SK-N-SH treated with all-trans-retinoic acid at 6 μM for 48 hours (cell line): ENCODE data around the gene PLD5.
"Not testable (repeated sequence)": the region's sequence is repeated elsewhere in the genome, so short reads cannot be mapped to it uniquely, and the experiment has no call there.

ENCODE experiments used
- ATAC-seq: fragments of 200-7000 bp; cut with Tn5 transposase; 3 replicates; pipeline ENCODE4 v1.9.1; 2020; ENCODE audit warnings: mild to moderate bottlenecking, moderate library complexity
- ARNTL ChIP-seq: fragments of 450-650 bp; formaldehyde crosslinking; IDR thresholded peaks from 2 replicates; pipeline ENCODE4 v1.5.0; 2020; ENCODE audit warnings: low read depth, mild to moderate bottlenecking, moderate library complexity, borderline replicate concordance
- BACH2 ChIP-seq: fragments of 250-450 bp; sonication (Bioruptor Pico); IDR thresholded peaks from 2 replicates; pipeline ENCODE4 v1.9.0; 2021; ENCODE audit warnings: mild to moderate bottlenecking, borderline replicate concordance
- CREB5 ChIP-seq: fragments of 250-450 bp; sonication (Bioruptor Pico); IDR thresholded peaks from 2 replicates; pipeline ENCODE4 v1.5.1; 2020; ENCODE audit warnings: low read depth, mild to moderate bottlenecking, moderate library complexity
- CSDC2 ChIP-seq: fragments of 250-450 bp; sonication (Bioruptor Pico); IDR thresholded peaks from 2 replicates; pipeline ENCODE4 v1.5.0; 2020; ENCODE audit warnings: mild to moderate bottlenecking, moderate library complexity
- CSRNP3 ChIP-seq: fragments of 250-450 bp; sonication (Bioruptor Pico); IDR thresholded peaks from 2 replicates; pipeline ENCODE4 v1.5.1; 2021; ENCODE audit warnings: mild to moderate bottlenecking, moderate library complexity
- ESRRG ChIP-seq: fragments of 250-450 bp; sonication (Bioruptor Pico); IDR thresholded peaks from 2 replicates; pipeline ENCODE4 v1.6.1; 2021; ENCODE audit warnings: mild to moderate bottlenecking
- GLIS3 ChIP-seq: fragments of 250-450 bp; sonication (Bioruptor Pico); IDR thresholded peaks from 2 replicates; pipeline ENCODE4 v1.5.0; 2020; ENCODE audit warnings: mild to moderate bottlenecking, moderate library complexity
- ISL1 ChIP-seq: fragments of 250-450 bp; sonication (Bioruptor Pico); IDR thresholded peaks from 2 replicates; pipeline ENCODE4 v2.1.2; 2022; ENCODE audit warnings: mild to moderate bottlenecking, moderate library complexity
- OSR1 ChIP-seq: fragments of 250-450 bp; sonication (Bioruptor Pico); IDR thresholded peaks from 2 replicates; pipeline ENCODE4 v1.8.0; 2022; ENCODE audit warnings: moderate library complexity, mild to moderate bottlenecking, inconsistent platforms
- PATZ1 ChIP-seq: fragments of 250-450 bp; sonication (Bioruptor Pico); IDR thresholded peaks from 2 replicates; pipeline ENCODE4 v1.8.0; 2020; ENCODE audit warnings: mild to moderate bottlenecking, moderate library complexity, borderline replicate concordance
- POU6F1 ChIP-seq: fragments of 250-450 bp; sonication (Bioruptor Pico); IDR thresholded peaks from 2 replicates; pipeline ENCODE4 v1.8.0; 2021; ENCODE audit warnings: low read depth, mild to moderate bottlenecking, moderate library complexity, borderline replicate concordance
- PPARA ChIP-seq: fragments of 250-450 bp; sonication (Bioruptor Pico); IDR thresholded peaks from 2 replicates; pipeline ENCODE4 v1.5.0; 2020; ENCODE audit warnings: mild to moderate bottlenecking, borderline replicate concordance
- RARB ChIP-seq: fragments of 250-450 bp; sonication (Bioruptor Pico); IDR thresholded peaks from 2 replicates; pipeline ENCODE4 v1.8.0; 2021; ENCODE audit warnings: mild to moderate bottlenecking, moderate library complexity
- SNAI2 ChIP-seq: fragments of 250-450 bp; sonication (Bioruptor Pico); IDR thresholded peaks from 2 replicates; pipeline ENCODE4 v1.5.0; 2020; ENCODE audit warnings: mild to moderate bottlenecking, moderate library complexity
- TCF4 ChIP-seq: fragments of 250-450 bp; sonication (Bioruptor Pico); IDR thresholded peaks from 2 replicates; pipeline ENCODE4 v1.8.0; 2021; ENCODE audit warnings: mild to moderate bottlenecking, moderate library complexity, borderline replicate concordance
- TOX ChIP-seq: fragments of 250-450 bp; sonication (Bioruptor Pico); IDR thresholded peaks from 2 replicates; pipeline ENCODE4 v1.8.0; 2021; ENCODE audit warnings: mild to moderate bottlenecking, moderate library complexity, borderline replicate concordance
- TSHZ2 ChIP-seq: fragments of 250-450 bp; sonication (Bioruptor Pico); IDR thresholded peaks from 2 replicates; pipeline ENCODE4 v1.5.0; 2020; ENCODE audit warnings: mild to moderate bottlenecking, moderate library complexity
- ZC3H10 ChIP-seq: fragments of 250-450 bp; sonication (Bioruptor Pico); IDR thresholded peaks from 2 replicates; pipeline ENCODE4 v1.5.1; 2021; ENCODE audit warnings: mild to moderate bottlenecking, moderate library complexity
- ZFP3 ChIP-seq: fragments of 250-450 bp; sonication (Bioruptor Pico); IDR thresholded peaks from 2 replicates; pipeline ENCODE4 v1.5.0; 2020; ENCODE audit warnings: mild to moderate bottlenecking, moderate library complexity
- ZFP30 ChIP-seq: fragments of 450-650 bp; formaldehyde crosslinking; IDR thresholded peaks from 2 replicates; pipeline ENCODE4 v1.5.0; 2022; ENCODE audit warnings: mild to moderate bottlenecking, moderate library complexity
- ZNF565 ChIP-seq: fragments of 450-650 bp; formaldehyde crosslinking; conservative IDR thresholded peaks from 2 replicates; pipeline ENCODE4 v1.5.0; 2020; ENCODE audit warnings: low read depth, mild to moderate bottlenecking, moderate library complexity
- ZNF70 ChIP-seq: fragments of 450-650 bp; formaldehyde crosslinking; IDR thresholded peaks from 2 replicates; pipeline ENCODE4 v1.5.0; 2020; ENCODE audit warnings: mild to moderate bottlenecking, moderate library complexity
- ZNF8 ChIP-seq: fragments of 450-650 bp; formaldehyde crosslinking; IDR thresholded peaks from 2 replicates; pipeline ENCODE4 v1.5.0; 2020; ENCODE audit warnings: mild to moderate bottlenecking, moderate library complexity

Gene PLD5

GRCh38 chr1:242059976-242060375, 464.5 kb downstream of the PLD5 start (continued):
- TF ChIP-seq POU6F1 (CRISPR knock-in tag) (no peak), SNAI2 (CRISPR knock-in tag) (no peak), ZNF565 (CRISPR knock-in tag) (no peak), ZFP3 (CRISPR knock-in tag) (no peak), CSDC2 (no peak)

GRCh38 chr1:242058582-242058981, 465.9 kb downstream of the PLD5 start:
- not testable (repeated sequence) for ATAC-seq

- ATAC-seq: not testable (repeated sequence)
Measured at GRCh38 chr1:242058181-242058580, 466.3 kb downstream of the PLD5 start.

- TF ChIP-seq ZFP3 (CRISPR knock-in tag): no peak
- TF ChIP-seq ZFP30: no peak
- no peak for TF ChIP-seq CSDC2
- TF ChIP-seq ZNF70 (CRISPR knock-in tag): no peak
- no peak for TF ChIP-seq ZNF565 (CRISPR knock-in tag)
- TF ChIP-seq CREB5 (CRISPR knock-in tag): no peak
- no peak for TF ChIP-seq POU6F1 (CRISPR knock-in tag)
- no peak for TF ChIP-seq BACH2 (CRISPR knock-in tag)
- TF ChIP-seq PATZ1 (CRISPR knock-in tag): no peak
- no peak for TF ChIP-seq GLIS3 (CRISPR knock-in tag)
- TF ChIP-seq ISL1: no peak
- no peak for TF ChIP-seq PPARA (CRISPR knock-in tag)
- TF ChIP-seq CSRNP3 (CRISPR knock-in tag): no peak
- ATAC-seq: no peak
Measured at GRCh38 chr1:242057745-242058115, 466.8 kb downstream of the PLD5 start.

GRCh38 chr1:242056988-242057744, 467.3 kb downstream of the PLD5 start:
- no peak for ATAC-seq
- TF ChIP-seq ARNTL (no peak), SNAI2 (CRISPR knock-in tag) (no peak), ZC3H10 (no peak)

GRCh38 chr1:242055749-242056320, 468.7 kb downstream of the PLD5 start:
- ATAC-seq: no peak
- no peak for TF ChIP-seq TSHZ2 (CRISPR knock-in tag)
- TF ChIP-seq ZNF565 (CRISPR knock-in tag): no peak
- no peak for TF ChIP-seq ZNF8 (CRISPR knock-in tag)
- TF ChIP-seq RARB: no peak
- no peak for TF ChIP-seq ZNF70 (CRISPR knock-in tag)
- no peak for TF ChIP-seq ZFP30
- no peak for TF ChIP-seq TOX (CRISPR knock-in tag)
- TF ChIP-seq ESRRG: no peak
- no peak for TF ChIP-seq OSR1
- no peak for TF ChIP-seq TCF4 (CRISPR knock-in tag)
- TF ChIP-seq CSDC2: no peak
- no peak for TF ChIP-seq BACH2 (CRISPR knock-in tag)
